Lower lobe of right lung (tissue), 2 donors: ENCODE measurements around the gene NELFA. TPM values are rescaled to one million over a fixed set of nuclear protein-coding genes. Genes with fewer than 3 reads are reported as not detected.

Source experiments
- ATAC-seq, 2 donors: fragments of 200-7000 bp; cut with Tn5 transposase; one replicate each; pipeline ENCODE4 v1.9.1; 2020 to 2022; ENCODE audit warnings: mild to moderate bottlenecking in 2 of 2, moderate library complexity in 2 of 2
- DNase-seq: peaks from one replicate; pipeline ENCODE4 v3.0.0-alpha.2; 2020
- H3K27ac ChIP-seq: fragments of 200-600 bp; one replicate; pipeline ENCODE4 v1.8.0; 2022
- H3K27me3 ChIP-seq: fragments of 200-600 bp; one replicate; pipeline ENCODE4 v1.8.0; 2022; ENCODE audit warnings: low read depth
- H3K36me3 ChIP-seq: fragments of 200-600 bp; one replicate; pipeline ENCODE4 v1.8.0; 2022; ENCODE audit warnings: mild to moderate bottlenecking
- H3K4me1 ChIP-seq: fragments of 200-600 bp; one replicate; pipeline ENCODE4 v1.8.0; 2022
- H3K4me3 ChIP-seq: fragments of 200-600 bp; one replicate; pipeline ENCODE4 v1.8.0; 2022; ENCODE audit warnings: mild to moderate bottlenecking
- H3K9me3 ChIP-seq: fragments of 200-600 bp; one replicate; pipeline ENCODE4 v1.8.0; 2022
- CTCF ChIP-seq: fragments of 200-600 bp; IDR thresholded peaks from one replicate; pipeline ENCODE4 v1.8.0; 2022; ENCODE audit warnings: antibody characterized with exemption, mild to moderate bottlenecking
- intact Hi-C: fragments of 100-400 bp; cut with DNase I; formaldehyde crosslinking; loops from one replicate; pipeline ENCODE4 v1.11.0; 2022
- total RNA-seq: library from RNA; stranded (reverse); fragmentation: NEBNext Ultra II Directional; extraction: Animal tissue kit (Norgen Biotek cat#: 25700); gene quantifications from one replicate; pipeline ENCODE4 v1.2.1, GENCODE V29; 2021
- donor health status: DM: no; HTN: yes; CAD: no; lungs with severe emphysema.

The NELFA gene
- total RNA-seq, 1 donor from 2014 or later: 22.6 TPM

- no peak overlapping the region for H3K4me3 ChIP-seq
- H3K36me3 ChIP-seq: peaks cover 94% of the 10 kb centered on the region
- DNase-seq: no peak
- no peaks in the 10 kb centered on the region for H3K4me1 ChIP-seq
- no peak for TF ChIP-seq CTCF
- H3K9me3 ChIP-seq: no peaks in the 10 kb centered on the region
- H3K27ac ChIP-seq: no peak overlapping the region
- no peaks in the 10 kb centered on the region for H3K27me3 ChIP-seq
- intact Hi-C loops: no loop called here
- no peak for ATAC-seq
These were observed 26.4 kb downstream of the NELFA start for GRCh38 chr4:1982124-1983052.

GRCh38 chr4:1981251-1982058 lies 27.3 kb downstream of the NELFA start:
- H3K4me3 ChIP-seq: no peak overlapping the region
- DNase-seq (no peak), ATAC-seq (no peak)
- peaks cover 94% of the 10 kb centered on the region for H3K36me3 ChIP-seq
- intact Hi-C loops: no loop called here
- TF ChIP-seq CTCF: no peak
- no peaks in the 10 kb centered on the region for H3K4me1 ChIP-seq
- no peak overlapping the region for H3K27ac ChIP-seq
- no peaks in the 10 kb centered on the region for H3K9me3 ChIP-seq
- no peaks in the 10 kb centered on the region for H3K27me3 ChIP-seq

GRCh38 chr4:1980561-1981041 lies 28.2 kb downstream of the NELFA start:
- Histone ChIP-seq H3K36me3 (peaks cover 94% of the 10 kb centered on the region), H3K4me3 (no peak overlapping the region), H3K27me3 (no peaks in the 10 kb centered on the region), H3K4me1 (peaks cover 2% of the 10 kb centered on the region), H3K9me3 (no peaks in the 10 kb centered on the region), H3K27ac (no peak overlapping the region)
- no peak for TF ChIP-seq CTCF
- DNase-seq (no peak), ATAC-seq (no peak)
- intact Hi-C loops: no loop called here

- no peak for DNase-seq
- no peak for TF ChIP-seq CTCF
- H3K4me3 ChIP-seq: no peak overlapping the region
- H3K27me3 ChIP-seq: no peaks in the 10 kb centered on the region
- peaks cover 93% of the 10 kb centered on the region for H3K36me3 ChIP-seq
- ATAC-seq: no peak
- H3K4me1 ChIP-seq: peaks cover 7% of the 10 kb centered on the region
- no peak overlapping the region for H3K27ac ChIP-seq
- intact Hi-C loops: no loop called here
- H3K9me3 ChIP-seq: no peaks in the 10 kb centered on the region
These were observed 29.1 kb downstream of the NELFA start for GRCh38 chr4:1979477-1980196.

GRCh38 chr4:1978741-1979476 lies 29.9 kb downstream of the NELFA start:
- Histone ChIP-seq H3K36me3 (peaks cover 93% of the 10 kb centered on the region), H3K27ac (no peak overlapping the region), H3K9me3 (no peaks in the 10 kb centered on the region), H3K27me3 (no peaks in the 10 kb centered on the region), H3K4me3 (no peak overlapping the region), H3K4me1 (peaks cover 7% of the 10 kb centered on the region)
- DNase-seq: no peak
- ATAC-seq: no peak
- intact Hi-C loops: no loop called here
- TF ChIP-seq CTCF: no peak
